ENCODE measurements around the gene MYO1D. TPM values are rescaled to one million over a fixed set of nuclear protein-coding genes. Genes with fewer than 3 reads are reported as not detected.

Gene MYO1D
- total RNA-seq, 1 donor from 2014 or later = 73.3 TPM

DNA sequence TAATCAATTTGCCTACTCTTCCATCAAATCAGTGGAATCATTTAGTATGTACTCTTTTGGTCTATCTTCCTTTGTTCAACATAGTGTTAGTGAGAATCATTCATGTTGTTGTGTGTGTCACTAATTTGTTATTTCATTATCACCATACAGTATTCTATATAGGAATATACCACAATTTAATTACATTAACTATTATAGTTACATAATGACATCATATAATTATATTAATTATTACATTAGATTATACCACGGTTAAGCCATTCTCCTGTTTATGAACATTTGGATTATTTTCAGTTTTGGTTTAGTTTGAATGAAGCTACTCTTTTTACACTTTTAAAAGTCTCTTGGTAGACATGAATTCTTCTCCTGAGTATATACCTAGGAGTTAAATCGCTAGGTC lies 40.4 kb downstream of the MYO1D start:
- TF ChIP-seq, protein P1, sequence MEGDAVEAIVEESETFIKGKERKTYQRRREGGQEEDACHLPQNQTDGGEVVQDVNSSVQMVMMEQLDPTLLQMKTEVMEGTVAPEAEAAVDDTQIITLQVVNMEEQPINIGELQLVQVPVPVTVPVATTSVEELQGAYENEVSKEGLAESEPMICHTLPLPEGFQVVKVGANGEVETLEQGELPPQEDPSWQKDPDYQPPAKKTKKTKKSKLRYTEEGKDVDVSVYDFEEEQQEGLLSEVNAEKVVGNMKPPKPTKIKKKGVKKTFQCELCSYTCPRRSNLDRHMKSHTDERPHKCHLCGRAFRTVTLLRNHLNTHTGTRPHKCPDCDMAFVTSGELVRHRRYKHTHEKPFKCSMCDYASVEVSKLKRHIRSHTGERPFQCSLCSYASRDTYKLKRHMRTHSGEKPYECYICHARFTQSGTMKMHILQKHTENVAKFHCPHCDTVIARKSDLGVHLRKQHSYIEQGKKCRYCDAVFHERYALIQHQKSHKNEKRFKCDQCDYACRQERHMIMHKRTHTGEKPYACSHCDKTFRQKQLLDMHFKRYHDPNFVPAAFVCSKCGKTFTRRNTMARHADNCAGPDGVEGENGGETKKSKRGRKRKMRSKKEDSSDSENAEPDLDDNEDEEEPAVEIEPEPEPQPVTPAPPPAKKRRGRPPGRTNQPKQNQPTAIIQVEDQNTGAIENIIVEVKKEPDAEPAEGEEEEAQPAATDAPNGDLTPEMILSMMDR (IDR thresholded peaks at IDR 0.05) = no peak
- Histone ChIP-seq H3K9me3 (no peaks in the 10 kb centered on the region), H3K4me3 (no peak overlapping the region), H3K36me3 (no peaks in the 10 kb centered on the region), H3K4me1 (no peaks in the 10 kb centered on the region), H3K27ac (no peak overlapping the region), H3K27me3 (no peaks in the 10 kb centered on the region)
- ATAC-seq = no peak
- no peak for DNase-seq
- intact Hi-C loops (cut with DNase I) = no loop called here

DNA sequence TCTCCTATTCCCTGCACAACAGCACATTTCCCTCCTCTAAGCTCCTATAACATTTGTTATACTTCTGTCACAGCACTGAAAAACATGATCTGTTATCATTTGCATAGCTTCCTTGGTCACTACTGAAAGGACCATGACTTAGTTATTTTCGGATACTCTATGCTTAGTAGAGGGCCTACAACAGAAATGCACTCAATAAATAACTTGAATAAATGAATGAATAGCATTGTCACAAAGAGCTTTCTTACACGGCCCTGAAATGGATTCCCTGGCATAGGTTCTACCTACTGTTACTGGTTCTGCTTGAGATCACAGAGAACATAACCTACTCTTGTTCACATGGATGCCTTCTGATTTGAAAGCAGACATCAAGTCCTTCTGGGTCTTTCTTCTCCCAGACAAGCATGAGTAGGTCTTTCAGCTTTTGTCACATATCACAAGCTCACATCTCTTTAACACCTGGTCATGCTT lies 41.6 kb downstream of the MYO1D start:
- Histone ChIP-seq H3K4me1 (no peaks in the 10 kb centered on the region), H3K27ac (no peak overlapping the region), H3K4me3 (no peak overlapping the region), H3K36me3 (no peaks in the 10 kb centered on the region), H3K9me3 (no peaks in the 10 kb centered on the region), H3K27me3 (no peaks in the 10 kb centered on the region)
- TF ChIP-seq, protein P1 (IDR thresholded peaks at IDR 0.05) = no peak
- DNase-seq (no peak), ATAC-seq (no peak)
- intact Hi-C loops (cut with DNase I) = no loop called here

DNA sequence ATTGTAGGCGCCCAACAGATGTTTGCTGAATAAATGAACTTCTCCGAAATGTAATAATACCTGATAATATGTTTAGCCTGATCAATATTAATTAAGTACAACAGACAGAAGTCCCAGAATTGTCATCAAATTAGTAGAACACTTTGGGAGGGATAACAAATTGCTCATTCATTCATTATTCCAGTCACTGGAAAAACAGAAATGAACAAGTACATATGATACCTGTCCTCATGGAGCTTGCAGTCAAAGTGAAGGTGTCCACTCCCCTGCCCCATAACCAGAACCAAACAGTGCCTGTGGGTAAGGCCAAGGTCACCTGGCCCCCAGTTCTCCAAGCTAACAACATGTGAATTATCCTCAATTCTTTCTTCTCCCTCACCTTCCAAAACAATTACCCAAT lies 42.8 kb downstream of the MYO1D start:
- Histone ChIP-seq H3K27ac (no peak overlapping the region), H3K4me1 (peaks cover 4% of the 10 kb centered on the region), H3K36me3 (no peaks in the 10 kb centered on the region), H3K4me3 (no peak overlapping the region), H3K27me3 (no peaks in the 10 kb centered on the region), H3K9me3 (no peaks in the 10 kb centered on the region)
- TF ChIP-seq, protein P1 (IDR thresholded peaks at IDR 0.05) = no peak
- DNase-seq = no peak
- no peak for ATAC-seq
- intact Hi-C loops (cut with DNase I) = no loop called here

DNA sequence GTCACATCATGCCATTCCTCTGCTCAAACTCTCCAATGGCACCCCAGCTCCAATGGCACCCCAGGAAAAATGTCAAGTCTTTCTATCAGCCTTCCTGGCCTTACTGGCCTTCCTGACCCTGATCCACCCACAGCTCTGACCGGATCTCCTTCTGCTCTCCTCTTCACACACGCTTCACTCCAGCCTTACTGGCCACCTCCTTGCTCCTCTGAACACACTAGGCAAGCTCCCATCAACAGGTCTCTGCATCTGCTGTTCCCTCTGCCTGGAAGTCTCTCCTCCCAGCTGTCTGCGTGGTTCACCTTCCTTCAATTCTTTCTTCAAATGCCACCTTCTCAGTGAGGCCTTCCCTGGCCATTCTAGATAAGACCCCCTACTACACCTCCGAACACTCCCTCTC lies 43.4 kb downstream of the MYO1D start:
- ATAC-seq (peak; percentile 22), DNase-seq (no peak)
- Histone ChIP-seq H3K4me3 (no peak overlapping the region), H3K27ac (no peak overlapping the region), H3K27me3 (no peaks in the 10 kb centered on the region), H3K4me1 (peaks cover 9% of the 10 kb centered on the region), H3K9me3 (no peaks in the 10 kb centered on the region), H3K36me3 (no peaks in the 10 kb centered on the region)
- TF ChIP-seq, protein P1 (IDR thresholded peaks at IDR 0.05) = no peak
- intact Hi-C loops (cut with DNase I) = no loop called here

DNA sequence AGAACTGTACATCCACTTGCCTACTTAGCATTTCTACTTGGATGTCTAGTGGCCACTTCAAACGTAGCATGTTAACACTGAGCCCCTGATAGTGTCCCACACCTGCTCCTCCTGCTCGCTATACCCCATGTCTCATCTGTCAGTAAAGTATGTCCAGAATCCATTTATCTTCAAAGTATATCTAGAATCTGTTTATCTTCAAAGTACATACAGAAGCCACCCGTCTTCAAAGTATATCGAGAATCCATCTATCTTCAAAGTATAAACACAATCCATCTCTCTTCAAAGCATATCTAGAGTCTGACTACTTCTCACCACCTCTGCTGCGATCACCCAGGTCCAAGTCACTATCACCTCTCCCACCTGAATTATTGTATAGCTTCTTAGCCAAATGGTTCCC lies 43.8 kb downstream of the MYO1D start:
- DNase-seq = no peak
- no peak overlapping the region for H3K27ac ChIP-seq
- no peak for ATAC-seq
- no peaks in the 10 kb centered on the region for H3K27me3 ChIP-seq
- no peaks in the 10 kb centered on the region for H3K9me3 ChIP-seq
- peaks cover 10% of the 10 kb centered on the region for H3K4me1 ChIP-seq
- intact Hi-C loops (cut with DNase I) = no loop called here
- no peaks in the 10 kb centered on the region for H3K36me3 ChIP-seq
- H3K4me3 ChIP-seq = no peak overlapping the region
- TF ChIP-seq, protein P1 (IDR thresholded peaks at IDR 0.05) = no peak

DNA sequence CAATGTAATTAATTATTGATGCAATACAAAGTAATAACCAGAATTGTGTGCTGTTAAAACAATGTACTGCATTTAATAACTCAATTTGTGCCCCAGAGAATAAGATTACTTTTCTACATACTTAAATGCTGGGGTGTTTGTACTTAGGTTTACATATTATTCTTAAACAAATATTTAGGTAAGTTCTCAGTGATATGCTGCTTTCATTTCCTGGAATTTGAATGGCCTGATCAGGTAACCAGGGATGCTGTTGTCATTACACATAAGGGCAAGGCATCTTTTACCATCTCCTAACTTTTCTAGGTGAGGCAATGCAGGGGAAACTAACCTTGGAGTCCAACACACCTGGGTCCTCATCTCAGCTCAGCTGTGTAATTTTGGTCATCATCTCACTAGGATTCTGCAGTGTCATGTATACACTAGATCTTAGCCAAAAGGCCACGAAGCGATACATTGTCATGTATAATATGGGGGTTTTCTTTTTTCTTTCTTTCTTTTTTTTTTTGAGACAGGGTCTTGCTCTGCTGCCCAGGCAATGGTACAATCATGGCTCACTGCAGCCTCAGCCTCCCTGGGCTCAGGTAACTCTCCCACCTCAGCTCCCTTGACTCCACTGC lies 45.2 kb downstream of the MYO1D start:
- intact Hi-C loops (cut with DNase I) = no loop called here
- DNase-seq (no peak), ATAC-seq (no peak)
- H3K4me3 ChIP-seq = no peak overlapping the region
- TF ChIP-seq, protein P1 (IDR thresholded peaks at IDR 0.05) = no peak
- H3K36me3 ChIP-seq = no peaks in the 10 kb centered on the region
- H3K9me3 ChIP-seq = no peaks in the 10 kb centered on the region
- H3K27ac ChIP-seq = no peak overlapping the region
- H3K27me3 ChIP-seq = no peaks in the 10 kb centered on the region
- peaks cover 14% of the 10 kb centered on the region for H3K4me1 ChIP-seq

Measured in upper lobe of right lung (tissue), 1 donor.